GM12878 (cell line): ENCODE measurements around the gene PCYT1B. TPM values are rescaled to one million over a fixed set of nuclear protein-coding genes. Genes with fewer than 3 reads are reported as not detected.

ENCODE experiments used
- ATAC-seq: fragments of 200-7000 bp; cut with Tn5 transposase; 3 replicates; pipeline ENCODE4 v1.9.1; 2020; ENCODE audit warnings: mild to moderate bottlenecking, moderate library complexity
- BruUV-seq: library from RNA; stranded (reverse); fragments of 400-500 nt; replicated peaks from 2 replicates; lab custom pipeline; 2021; lab: Mats Ljungman, UMichigan
- CTCF ChIA-PET: fragments of 300-600 bp; sonication (Branson Sonifier 250); formaldehyde crosslinking; extraction: SDS; loops from one replicate; lab custom pipeline; 2021; ENCODE audit warnings: inconsistent platforms; lab: Yijun Ruan, JAX
- POLR2A ChIA-PET: fragments of 350-600 bp; formaldehyde crosslinking; extraction: SDS; loops from one replicate; lab custom pipeline; 2021; ENCODE audit warnings: inconsistent platforms; lab: Charles Lee
- RAD21 ChIA-PET: fragments of 300-600 bp; sonication (Branson Sonifier 250); formaldehyde crosslinking; loops from one replicate; lab custom pipeline; 2023; ENCODE audit warnings: antibody characterized with exemption; ENCODE audit not compliant: unreplicated experiment; lab: Charles Lee
- SMC1A ChIA-PET: fragments of 300-600 bp; sonication (Branson Sonifier 250); formaldehyde crosslinking; loops from one replicate; lab custom pipeline; 2023; ENCODE audit not compliant: unreplicated experiment, uncharacterized antibody; lab: Charles Lee
- DNase-seq: peaks from one replicate; pipeline ENCODE4 v3.0.0-alpha.2; 2011; ENCODE audit warnings: low read depth, low spot score
- FAIRE-seq: peaks from 3 replicates; lab custom pipeline; 2011; peaks lifted over from hg19 to GRCh38; lab: Jason Lieb, UNC
- H2AFZ ChIP-seq: 2 replicates; pipeline ENCODE4 v1.6.0; 2011; ENCODE audit warnings: low read depth, low read length, control low read depth; ENCODE audit not compliant: control insufficient read depth
- H3K27ac ChIP-seq: 2 replicates; pipeline ENCODE4 v1.5.1; 2011; ENCODE audit warnings: control low read depth; ENCODE audit not compliant: control insufficient read depth, insufficient read depth
- H3K27me3 ChIP-seq, 2 experiments: replicated peaks in 1 of 2; 2 replicates each; pipeline versions ENCODE4 v1.6.0 to v1.6.1; 2011; ENCODE audit warnings: low read length in 1 of 2; ENCODE audit not compliant: control insufficient read depth in 2 of 2, insufficient read depth in 2 of 2
- H3K36me3 ChIP-seq, 2 experiments: 2 replicates each; pipeline ENCODE4 v1.5.1; 2011; ENCODE audit warnings: low read length in 1 of 2; ENCODE audit not compliant: control insufficient read depth in 2 of 2, insufficient read depth in 2 of 2
- H3K4me1 ChIP-seq: 2 replicates; pipeline ENCODE4 v1.6.1; 2011; ENCODE audit warnings: mild to moderate bottlenecking, low read length, moderate library complexity, mixed read lengths; ENCODE audit not compliant: control insufficient read depth, insufficient read depth
- H3K4me2 ChIP-seq: 2 replicates; pipeline ENCODE4 v1.6.0; 2011; ENCODE audit warnings: control low read depth; ENCODE audit not compliant: control insufficient read depth, insufficient read depth
- H3K4me3 ChIP-seq: fragments of 200-600 bp; sonication (generic); 2 replicates; pipeline ENCODE4 v1.5.1; 2016
- H3K79me2 ChIP-seq: 2 replicates; pipeline ENCODE4 v1.6.0; 2011; ENCODE audit warnings: low read length; ENCODE audit not compliant: control insufficient read depth, insufficient read depth
- H3K9ac ChIP-seq: 2 replicates; pipeline ENCODE4 v1.8.0; 2011; ENCODE audit warnings: low read length, control low read depth, mixed read lengths; ENCODE audit not compliant: control insufficient read depth, insufficient read depth
- H3K9me3 ChIP-seq: replicated peaks from 3 replicates; pipeline ENCODE4 v1.5.1; 2011; ENCODE audit warnings: mild to moderate bottlenecking, low read length; ENCODE audit not compliant: control insufficient read depth, insufficient read depth
- H4K20me1 ChIP-seq: 2 replicates; pipeline ENCODE4 v1.6.0; 2011; ENCODE audit not compliant: control insufficient read depth, insufficient read depth
- ATF2 ChIP-seq: IDR thresholded peaks from 2 replicates; pipeline ENCODE4 v1.6.1; 2012; ENCODE audit warnings: low read length, inconsistent platforms
- BHLHE40 ChIP-seq, 2 experiments: fragments of 450-650 bp in 1 of 2; IDR thresholded peaks; 2 replicates each; pipeline ENCODE4 v1.6.1; 2011 to 2017; ENCODE audit warnings: low read depth in 2 of 2, borderline replicate concordance in 1 of 2, improper control_type of control experiment in 1 of 2, low read length in 1 of 2, mild to moderate bottlenecking in 1 of 2
- EED ChIP-seq: sonication (generic); IDR thresholded peaks from 2 replicates; pipeline ENCODE4 v1.6.1; 2016; ENCODE audit warnings: antibody characterized with exemption, low read depth
- HDAC2 ChIP-seq: fragments of 200-600 bp; sonication (generic); IDR thresholded peaks from 2 replicates; pipeline ENCODE4 v1.6.1; 2017
- MLLT1 ChIP-seq: fragments of 450-650 bp; IDR thresholded peaks from 2 replicates; pipeline ENCODE4 v1.6.1; 2016; ENCODE audit warnings: mild to moderate bottlenecking
- MYB ChIP-seq: fragments of 150-350 bp; IDR thresholded peaks from 2 replicates; pipeline ENCODE4 v1.6.1; 2014; ENCODE audit warnings: mild to moderate bottlenecking, low read depth, low read length, borderline replicate concordance
- NBN ChIP-seq: fragments of 450-650 bp; IDR thresholded peaks from 2 replicates; pipeline ENCODE4 v1.6.1; 2016
- RFX5 ChIP-seq: IDR thresholded peaks from 2 replicates; pipeline ENCODE4 v1.6.1; 2011; ENCODE audit warnings: low read depth, low read length, improper control_type of control experiment
- SIX5 ChIP-seq: IDR thresholded peaks from 2 replicates; pipeline ENCODE4 v1.6.1; 2011; ENCODE audit warnings: mild to moderate bottlenecking, low read depth, low read length, moderate library complexity; ENCODE audit not compliant: severe bottlenecking
- ZNF274 ChIP-seq: IDR thresholded peaks from one replicate; pipeline ENCODE4 v1.8.0; 2011; ENCODE audit not compliant: insufficient read length, insufficient read depth
- WGBS: methylation state at CpG from one replicate; pipeline ENCODE4 v1.1.6; 2016; ENCODE audit warnings: low lambda C conversion rate; ENCODE audit not compliant: insufficient replicate concordance, insufficient coverage; ENCODE audit errors: missing lambda C conversion rate; 5-methylcytosine and 5-hydroxymethylcytosine counted together
- in situ Hi-C: fragments of 300-500 bp; cut with MboI; formaldehyde crosslinking; loops from 9 replicates; pipeline ENCODE4 v1.14.3; 2018; ENCODE audit warnings: mixed read lengths
- intact Hi-C: fragments of 100-400 bp; cut with micrococcal nuclease; formaldehyde crosslinking; loops from one replicate; pipeline ENCODE4 v1.14.2; 2022; ENCODE audit not compliant: unreplicated experiment
- polyA plus RNA-seq, 11 experiments: library from polyadenylated mRNA; depleted of rRNA in 4 of 11; unstranded in 6 of 11; stranded (reverse) in 5 of 11; fragments of >200 nt; fragmentation: Nextera tagmentation in 4 of 11; fragmentation: Illumina TruSeq in 1 of 11; extraction: Ambion mirVana in 4 of 11; extraction: Trizol in 1 of 11; gene quantifications; 1 replicate in 1 of 11; 2 replicates in 10 of 11; pipeline versions ENCODE4 v1.2.1 to v1.2.3, GENCODE V29; 2011 to 2016; ENCODE audit warnings: inconsistent platforms in 2 of 11, missing spikeins in 2 of 11, low read depth in 1 of 11
- total RNA-seq, 4 experiments: library from RNA; depleted of rRNA in 3 of 4; stranded (reverse); fragments of >200 nt in 3 of 4; fragmentation: Illumina TruSeq in 1 of 4; extraction: Trizol in 1 of 4; gene quantifications; 2 replicates each; pipeline versions ENCODE4 v1.2.1 to v1.2.3, GENCODE V29; 2013 to 2021
- TF ChIP-seq, protein P1 (sequence below): IDR thresholded peaks from 2 replicates; pipeline ENCODE4 v1.6.1; 2012; ENCODE audit warnings: improper control_type of control experiment, low read depth, low read length; ENCODE audit not compliant: insufficient replicate concordance
- TF ChIP-seq, protein P2 (sequence below): IDR thresholded peaks from 2 replicates; pipeline ENCODE4 v1.6.1; 2011; ENCODE audit warnings: low read depth, mild to moderate bottlenecking, low read length, moderate library complexity, borderline replicate concordance; ENCODE audit errors: extremely low read depth

Gene PCYT1B
- total and polyA plus RNA-seq, 10 of the 15 experiments (the other 5 are each of a cell fraction or from before 2014, with no cell fraction given) = 0.10 TPM; not detected in 9

DNA sequence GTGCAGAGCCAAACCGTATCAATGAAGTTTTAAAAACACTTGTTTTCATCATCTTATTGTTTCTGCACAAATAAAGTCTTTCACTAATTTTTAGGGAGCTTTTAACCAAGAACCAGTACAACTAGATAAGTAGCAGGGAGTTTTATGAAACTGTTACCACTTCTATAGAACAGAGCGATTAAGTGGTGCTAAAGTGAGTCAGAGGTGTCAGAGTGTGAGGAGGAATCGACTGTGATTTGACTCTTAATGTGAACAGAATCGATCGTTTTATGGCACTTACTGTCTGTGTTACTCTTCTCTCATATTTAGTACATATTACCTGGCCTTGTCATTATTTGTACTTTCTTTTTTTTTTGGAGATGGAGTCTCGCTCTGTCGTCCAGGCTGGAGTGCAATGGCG lies 138.8 kb downstream of the PCYT1B start:
- CTCF ChIA-PET = interaction anchor here (1.3 kb wide), 1 partner anchor 11 kb away, joined by 5 read pairs; no protein-coding TSS in a partner anchor
- H4K20me1 ChIP-seq = no peaks in the 10 kb centered on the region
- POLR2A ChIA-PET = no interaction called here
- DNase-seq (no peak), FAIRE-seq (no peak), ATAC-seq (no peak)
- RAD21 ChIA-PET = no interaction called here
- WGBS = 52% methylated on average over 8 of the region's 8 CpGs
- no TSS peak for BruUV-seq
- peaks cover 5% of the 10 kb centered on the region for H3K4me1 ChIP-seq
- SMC1A ChIA-PET = interaction anchor here (1.3 kb wide), 1 partner anchor 113 kb away, joined by 4 read pairs; no protein-coding TSS in a partner anchor
- H3K79me2 ChIP-seq = no peaks in the 10 kb centered on the region
- no peaks in the 10 kb centered on the region for H3K9me3 ChIP-seq
- in situ Hi-C loops = no loop called here
- no peak overlapping the region for H3K27ac ChIP-seq
- no peak overlapping the region for H3K4me3 ChIP-seq
- H3K9ac ChIP-seq = no peak overlapping the region
- no peaks in the 10 kb centered on the region for H3K36me3 ChIP-seq
- intact Hi-C loops = no loop called here
- no peak overlapping the region for H2AFZ ChIP-seq
- no peaks in the 10 kb centered on the region for H3K27me3 ChIP-seq
- H3K4me2 ChIP-seq = no peak overlapping the region
- TF ChIP-seq EED = no peak
- TF ChIP-seq, protein P1, sequence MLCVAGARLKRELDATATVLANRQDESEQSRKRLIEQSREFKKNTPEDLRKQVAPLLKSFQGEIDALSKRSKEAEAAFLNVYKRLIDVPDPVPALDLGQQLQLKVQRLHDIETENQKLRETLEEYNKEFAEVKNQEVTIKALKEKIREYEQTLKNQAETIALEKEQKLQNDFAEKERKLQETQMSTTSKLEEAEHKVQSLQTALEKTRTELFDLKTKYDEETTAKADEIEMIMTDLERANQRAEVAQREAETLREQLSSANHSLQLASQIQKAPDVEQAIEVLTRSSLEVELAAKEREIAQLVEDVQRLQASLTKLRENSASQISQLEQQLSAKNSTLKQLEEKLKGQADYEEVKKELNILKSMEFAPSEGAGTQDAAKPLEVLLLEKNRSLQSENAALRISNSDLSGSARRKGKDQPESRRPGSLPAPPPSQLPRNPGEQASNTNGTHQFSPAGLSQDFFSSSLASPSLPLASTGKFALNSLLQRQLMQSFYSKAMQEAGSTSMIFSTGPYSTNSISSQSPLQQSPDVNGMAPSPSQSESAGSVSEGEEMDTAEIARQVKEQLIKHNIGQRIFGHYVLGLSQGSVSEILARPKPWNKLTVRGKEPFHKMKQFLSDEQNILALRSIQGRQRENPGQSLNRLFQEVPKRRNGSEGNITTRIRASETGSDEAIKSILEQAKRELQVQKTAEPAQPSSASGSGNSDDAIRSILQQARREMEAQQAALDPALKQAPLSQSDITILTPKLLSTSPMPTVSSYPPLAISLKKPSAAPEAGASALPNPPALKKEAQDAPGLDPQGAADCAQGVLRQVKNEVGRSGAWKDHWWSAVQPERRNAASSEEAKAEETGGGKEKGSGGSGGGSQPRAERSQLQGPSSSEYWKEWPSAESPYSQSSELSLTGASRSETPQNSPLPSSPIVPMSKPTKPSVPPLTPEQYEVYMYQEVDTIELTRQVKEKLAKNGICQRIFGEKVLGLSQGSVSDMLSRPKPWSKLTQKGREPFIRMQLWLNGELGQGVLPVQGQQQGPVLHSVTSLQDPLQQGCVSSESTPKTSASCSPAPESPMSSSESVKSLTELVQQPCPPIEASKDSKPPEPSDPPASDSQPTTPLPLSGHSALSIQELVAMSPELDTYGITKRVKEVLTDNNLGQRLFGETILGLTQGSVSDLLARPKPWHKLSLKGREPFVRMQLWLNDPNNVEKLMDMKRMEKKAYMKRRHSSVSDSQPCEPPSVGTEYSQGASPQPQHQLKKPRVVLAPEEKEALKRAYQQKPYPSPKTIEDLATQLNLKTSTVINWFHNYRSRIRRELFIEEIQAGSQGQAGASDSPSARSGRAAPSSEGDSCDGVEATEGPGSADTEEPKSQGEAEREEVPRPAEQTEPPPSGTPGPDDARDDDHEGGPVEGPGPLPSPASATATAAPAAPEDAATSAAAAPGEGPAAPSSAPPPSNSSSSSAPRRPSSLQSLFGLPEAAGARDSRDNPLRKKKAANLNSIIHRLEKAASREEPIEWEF = no peak
- TF ChIP-seq NBN = no peak
- TF ChIP-seq MYB = no peak
- TF ChIP-seq HDAC2 = no peak
- TF ChIP-seq SIX5 = no peak
- no peak for TF ChIP-seq RFX5
- no peak for TF ChIP-seq BHLHE40 (IDR thresholded peaks at IDR 0.05; ENCODE audit: borderline replicate concordance in 1 of 2, low read depth in 2 of 2, low read length in 1 of 2)
- TF ChIP-seq ATF2 = no peak
- TF ChIP-seq, protein P2, sequence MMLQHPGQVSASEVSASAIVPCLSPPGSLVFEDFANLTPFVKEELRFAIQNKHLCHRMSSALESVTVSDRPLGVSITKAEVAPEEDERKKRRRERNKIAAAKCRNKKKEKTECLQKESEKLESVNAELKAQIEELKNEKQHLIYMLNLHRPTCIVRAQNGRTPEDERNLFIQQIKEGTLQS = no peak
- no peak for TF ChIP-seq MLLT1
- TF ChIP-seq ZNF274 = no peak
